IgD-negative memory B cell (primary cell): ENCODE results near the gene PASK. TPM values are rescaled to one million over a fixed set of nuclear protein-coding genes. Genes with fewer than 3 reads are reported as not detected.

ENCODE experiments used
- H3K27ac Mint-ChIP-seq, 3 donors: one replicate each; pipeline ENCODE4 v1.8.0; 2020 to 2022; ENCODE audit warnings: mild to moderate bottlenecking in 3 of 3, mixed read lengths in 3 of 3, moderate library complexity in 1 of 3
- H3K27me3 Mint-ChIP-seq: one replicate; pipeline ENCODE4 v1.8.0; 2021; ENCODE audit warnings: mixed read lengths
- H3K36me3 Mint-ChIP-seq: one replicate; pipeline ENCODE4 v1.8.0; 2020; ENCODE audit warnings: mild to moderate bottlenecking, mixed read lengths
- H3K4me1 Mint-ChIP-seq, 3 donors: one replicate each; pipeline ENCODE4 v1.8.0; 2020 to 2022; ENCODE audit warnings: mixed read lengths in 3 of 3, mild to moderate bottlenecking in 1 of 3
- H3K4me3 Mint-ChIP-seq, 4 donors: one replicate each; pipeline ENCODE4 v1.8.0; 2020 to 2022; ENCODE audit warnings: mild to moderate bottlenecking in 4 of 4, mixed read lengths in 4 of 4, moderate library complexity in 3 of 4
- H3K9me3 Mint-ChIP-seq, 3 donors: one replicate each; pipeline ENCODE4 v1.8.0; 2020 to 2021; ENCODE audit warnings: mixed read lengths in 3 of 3, mild to moderate bottlenecking in 1 of 3
- polyA plus RNA-seq: library from polyadenylated mRNA; unstranded; fragments of 300-500 nt; fragmentation: Illumina TruSeq; gene quantifications from one replicate; pipeline ENCODE4 v1.2.3, GENCODE V29; 2021

Gene PASK
- polyA plus RNA-seq, 1 donor from 2014 or later = 10.3 TPM

GRCh38 chr2:241187101-241187917, 38.0 kb upstream of the PASK start:
- H3K27me3 Mint-ChIP-seq = peaks cover 2% of the 10 kb centered on the region
- peaks cover 0 to 5% (median 1%) of the 10 kb centered on the region in 3 donors for H3K4me1 Mint-ChIP-seq
- H3K36me3 Mint-ChIP-seq = no peaks in the 10 kb centered on the region
- peak overlapping the region in 1 of 4 donors; percentile 12 for H3K4me3 Mint-ChIP-seq
- no peak overlapping the region for H3K27ac Mint-ChIP-seq
- H3K9me3 Mint-ChIP-seq = no peaks in the 10 kb centered on the region

- H3K36me3 Mint-ChIP-seq = no peaks in the 10 kb centered on the region
Measured at GRCh38 chr2:241185961-241186360, 36.7 kb upstream of the PASK start.

GRCh38 chr2:241184901-241185300, 35.6 kb upstream of the PASK start:
- Mint-ChIP-seq H3K9me3 (no peaks in the 10 kb centered on the region), H3K4me3 (no peak overlapping the region), H3K36me3 (no peaks in the 10 kb centered on the region), H3K4me1 (peaks cover 0 to 5% (median 1%) of the 10 kb centered on the region in 3 donors), H3K27ac (no peak overlapping the region), H3K27me3 (peaks cover 2% of the 10 kb centered on the region)

More at GRCh38 chr2:241185961-241186360, 36.7 kb upstream of the PASK start:
- H3K27ac Mint-ChIP-seq = no peak overlapping the region
- H3K27me3 Mint-ChIP-seq = peaks cover 2% of the 10 kb centered on the region
- peaks cover 0 to 5% (median 1%) of the 10 kb centered on the region in 3 donors for H3K4me1 Mint-ChIP-seq
- no peaks in the 10 kb centered on the region for H3K9me3 Mint-ChIP-seq
- H3K4me3 Mint-ChIP-seq = no peak overlapping the region

GRCh38 chr2:241183221-241183620, 33.9 kb upstream of the PASK start:
- Mint-ChIP-seq H3K4me3 (peak overlapping the region in 1 of 4 donors; percentile 41), H3K9me3 (no peaks in the 10 kb centered on the region), H3K36me3 (peaks cover 5% of the 10 kb centered on the region), H3K27ac (no peak overlapping the region), H3K27me3 (peaks cover 2% of the 10 kb centered on the region), H3K4me1 (peaks cover 0 to 2% (median 1%) of the 10 kb centered on the region in 3 donors)

GRCh38 chr2:241182531-241183133, 33.4 kb upstream of the PASK start:
- Mint-ChIP-seq H3K4me1 (no peaks in the 10 kb centered on the region), H3K27me3 (no peaks in the 10 kb centered on the region), H3K9me3 (no peaks in the 10 kb centered on the region), H3K36me3 (peaks cover 5% of the 10 kb centered on the region), H3K4me3 (no peak overlapping the region), H3K27ac (no peak overlapping the region)

GRCh38 chr2:241182126-241182525, 32.9 kb upstream of the PASK start:
- no peak overlapping the region for H3K4me3 Mint-ChIP-seq

GRCh38 chr2:241180495-241180894, 31.2 kb upstream of the PASK start:
- Mint-ChIP-seq H3K4me3 (no peak overlapping the region), H3K4me1 (no peaks in the 10 kb centered on the region), H3K9me3 (no peaks in the 10 kb centered on the region), H3K27ac (no peak overlapping the region), H3K36me3 (peaks cover 6% of the 10 kb centered on the region), H3K27me3 (no peaks in the 10 kb centered on the region)

More at GRCh38 chr2:241182126-241182525, 32.9 kb upstream of the PASK start:
- H3K4me1 Mint-ChIP-seq = no peaks in the 10 kb centered on the region
- H3K36me3 Mint-ChIP-seq = peaks cover 5% of the 10 kb centered on the region
- H3K27ac Mint-ChIP-seq = no peak overlapping the region
- no peaks in the 10 kb centered on the region for H3K27me3 Mint-ChIP-seq
- no peaks in the 10 kb centered on the region for H3K9me3 Mint-ChIP-seq

GRCh38 chr2:241179899-241180298, 30.6 kb upstream of the PASK start:
- Mint-ChIP-seq H3K36me3 (peaks cover 11% of the 10 kb centered on the region), H3K4me1 (no peaks in the 10 kb centered on the region), H3K27ac (no peak overlapping the region), H3K4me3 (no peak overlapping the region), H3K9me3 (no peaks in the 10 kb centered on the region), H3K27me3 (no peaks in the 10 kb centered on the region)

- no peak overlapping the region for H3K27ac Mint-ChIP-seq
- no peaks in the 10 kb centered on the region for H3K4me1 Mint-ChIP-seq
Measured at GRCh38 chr2:241178961-241179360, 29.7 kb upstream of the PASK start.

GRCh38 chr2:241177526-241178334, 28.5 kb upstream of the PASK start:
- H3K27ac Mint-ChIP-seq = no peak overlapping the region
- no peaks in the 10 kb centered on the region for H3K27me3 Mint-ChIP-seq
- no peak overlapping the region for H3K4me3 Mint-ChIP-seq
- H3K36me3 Mint-ChIP-seq = peaks cover 17% of the 10 kb centered on the region
- H3K9me3 Mint-ChIP-seq = peaks cover 0 to 4% (median 0%) of the 10 kb centered on the region in 3 donors
- no peaks in the 10 kb centered on the region for H3K4me1 Mint-ChIP-seq

More at GRCh38 chr2:241178961-241179360, 29.7 kb upstream of the PASK start:
- Mint-ChIP-seq H3K36me3 (peaks cover 15% of the 10 kb centered on the region), H3K9me3 (no peaks in the 10 kb centered on the region), H3K4me3 (no peak overlapping the region), H3K27me3 (no peaks in the 10 kb centered on the region)

GRCh38 chr2:241173557-241173956, 24.3 kb upstream of the PASK start:
- no peak overlapping the region for H3K27ac Mint-ChIP-seq
- no peaks in the 10 kb centered on the region for H3K4me1 Mint-ChIP-seq
- peaks cover 34% of the 10 kb centered on the region for H3K36me3 Mint-ChIP-seq
- H3K4me3 Mint-ChIP-seq = no peak overlapping the region
- peaks cover 6 to 15% (median 7%) of the 10 kb centered on the region in 3 donors for H3K9me3 Mint-ChIP-seq
- H3K27me3 Mint-ChIP-seq = no peaks in the 10 kb centered on the region

- Mint-ChIP-seq H3K36me3 (peaks cover 26% of the 10 kb centered on the region), H3K27ac (no peak overlapping the region)
Measured at GRCh38 chr2:241168366-241168765, 19.1 kb upstream of the PASK start.

GRCh38 chr2:241163601-241164118, 14.4 kb upstream of the PASK start:
- H3K27ac Mint-ChIP-seq = no peak overlapping the region
- H3K9me3 Mint-ChIP-seq = no peaks in the 10 kb centered on the region
- H3K36me3 Mint-ChIP-seq = peaks cover 9% of the 10 kb centered on the region

More at GRCh38 chr2:241168366-241168765, 19.1 kb upstream of the PASK start:
- Mint-ChIP-seq H3K9me3 (peaks cover 2 to 15% (median 7%) of the 10 kb centered on the region in 3 donors), H3K4me3 (no peak overlapping the region), H3K4me1 (no peaks in the 10 kb centered on the region), H3K27me3 (no peaks in the 10 kb centered on the region)

GRCh38 chr2:241161646-241162281, 12.5 kb upstream of the PASK start:
- H3K4me3 Mint-ChIP-seq = no peak overlapping the region
- no peaks in the 10 kb centered on the region for H3K27me3 Mint-ChIP-seq
- H3K9me3 Mint-ChIP-seq = no peaks in the 10 kb centered on the region
- H3K36me3 Mint-ChIP-seq = peaks cover 11% of the 10 kb centered on the region
- peaks cover 0 to 4% (median 0%) of the 10 kb centered on the region in 3 donors for H3K4me1 Mint-ChIP-seq
- H3K27ac Mint-ChIP-seq = peak overlapping the region in 1 of 3 donors; percentile 35

More at GRCh38 chr2:241163601-241164118, 14.4 kb upstream of the PASK start:
- H3K4me3 Mint-ChIP-seq = no peak overlapping the region
- H3K4me1 Mint-ChIP-seq = no peaks in the 10 kb centered on the region
- no peaks in the 10 kb centered on the region for H3K27me3 Mint-ChIP-seq
